CD4-positive, alpha-beta T cell (primary cell): ENCODE measurements around the gene DLEU7. TPM values are rescaled to one million over a fixed set of nuclear protein-coding genes. Genes with fewer than 3 reads are reported as not detected.

Experiments used
- ATAC-seq: fragments of 200-7000 bp; cut with Tn5 transposase; one replicate; pipeline ENCODE4 v1.10.0; 2022; ENCODE audit warnings: mild to moderate bottlenecking; ENCODE audit not compliant: poor library complexity
- CTCF ChIA-PET: fragments of 350-600 bp; sonication (Branson Sonifier 250); formaldehyde crosslinking; loops from one replicate; lab custom pipeline; 2021; ENCODE audit warnings: antibody characterized with exemption, inconsistent platforms; lab: Charles Lee
- POLR2A ChIA-PET: fragments of 350-600 bp; sonication (Branson Sonifier 250); formaldehyde crosslinking; loops from one replicate; lab custom pipeline; 2021; ENCODE audit warnings: antibody characterized with exemption, inconsistent platforms; lab: Charles Lee
- DNase-seq, 14 experiments: peaks; one replicate each; pipeline ENCODE4 v3.0.0-alpha.2; 2013 to 2020; ENCODE audit warnings: mixed read lengths in 2 of 14
- H3K27ac ChIP-seq, 2 donors: one replicate each; pipeline versions ENCODE4 v1.5.1 to v1.7.0; 2013; ENCODE audit warnings: low read length in 2 of 2, low read depth in 1 of 2, mild to moderate bottlenecking in 1 of 2
- H3K27me3 ChIP-seq, 2 experiments: 1 replicate in 1 of 2; 2 replicates in 1 of 2; pipeline versions ENCODE4 v1.6.1 to v1.7.0; 2013; ENCODE audit warnings: low read length in 2 of 2, control low read depth in 1 of 2, mild to moderate bottlenecking in 1 of 2, moderate library complexity in 1 of 2; ENCODE audit not compliant: insufficient read depth in 2 of 2, control insufficient read depth in 1 of 2
- H3K36me3 ChIP-seq: one replicate; pipeline ENCODE4 v1.6.1; 2013; ENCODE audit warnings: low read length, control low read depth; ENCODE audit not compliant: insufficient read depth
- H3K4me1 ChIP-seq: one replicate; pipeline ENCODE4 v1.6.1; 2013; ENCODE audit warnings: low read length, control low read depth; ENCODE audit not compliant: insufficient read depth
- H3K4me3 ChIP-seq: one replicate; pipeline ENCODE4 v1.5.1; 2013; ENCODE audit warnings: mild to moderate bottlenecking, low read length, moderate library complexity
- H3K9me3 ChIP-seq, 2 experiments: 1 replicate in 1 of 2; 2 replicates in 1 of 2; pipeline versions ENCODE4 v1.6.1 to v1.7.0; 2013; ENCODE audit warnings: low read length in 2 of 2, mild to moderate bottlenecking in 2 of 2, control low read depth in 1 of 2, moderate library complexity in 1 of 2; ENCODE audit not compliant: control insufficient read depth in 1 of 2, insufficient read depth in 1 of 2
- H3K27ac Mint-ChIP-seq: one replicate; pipeline ENCODE4 v1.8.0; 2020; ENCODE audit warnings: mixed read lengths
- H3K27me3 Mint-ChIP-seq: one replicate; pipeline ENCODE4 v1.8.0; 2021; ENCODE audit warnings: mixed read lengths
- H3K36me3 Mint-ChIP-seq: one replicate; pipeline ENCODE4 v1.8.0; 2021; ENCODE audit warnings: low read depth, mixed read lengths
- H3K4me1 Mint-ChIP-seq: one replicate; pipeline ENCODE4 v1.8.0; 2021; ENCODE audit warnings: low read depth, mixed read lengths
- H3K4me3 Mint-ChIP-seq: one replicate; pipeline ENCODE4 v1.8.0; 2020; ENCODE audit warnings: mild to moderate bottlenecking, mixed read lengths
- H3K9me3 Mint-ChIP-seq: one replicate; pipeline ENCODE4 v1.8.0; 2020; ENCODE audit warnings: mixed read lengths
- CTCF ChIP-seq: fragments of 200-600 bp; IDR thresholded peaks from one replicate; pipeline ENCODE4 v1.8.0; 2022; ENCODE audit warnings: antibody characterized with exemption, mild to moderate bottlenecking
- intact Hi-C, 2 experiments: fragments of 100-400 bp; cut with DNase I in 1 of 2; cut with micrococcal nuclease in 1 of 2; formaldehyde crosslinking; loops; one replicate each; pipeline versions ENCODE4 v1.15.1 to v1.9.0; 2023 to 2025; cut with DNase I, micrococcal nuclease
- total RNA-seq, 174 experiments: library from RNA in 2 of 174; stranded (reverse) in 2 of 174; gene quantifications; one replicate each; pipeline ENCODE4 v1.2.3 and lab custom pipeline; 2021 to 2026

Gene DLEU7
- total RNA-seq, 2 experiments from 2014 or later = not detected

GRCh38 chr13:50846861-50847475 is 3.5 kb upstream of the DLEU7 start:
- no peak overlapping the region for H3K27ac Mint-ChIP-seq
- CTCF ChIA-PET = interaction anchor here (1.2 kb wide), 1 partner anchor 12 kb away, joined by 3 read pairs; no protein-coding TSS in a partner anchor

GRCh38 chr13:50845211-50845610 is 1.7 kb upstream of the DLEU7 start:
- Mint-ChIP-seq H3K27me3 (peaks cover 17% of the 10 kb centered on the region), H3K4me1 (peaks cover 18% of the 10 kb centered on the region), H3K9me3 (no peaks in the 10 kb centered on the region), H3K27ac (no peak overlapping the region), H3K36me3 (no peaks in the 10 kb centered on the region), H3K4me3 (no peak overlapping the region)
- Histone ChIP-seq H3K27me3 (peaks cover 8 to 10% of the 10 kb centered on the region in 2 experiments), H3K27ac (no peak overlapping the region), H3K36me3 (no peaks in the 10 kb centered on the region), H3K4me3 (no peak overlapping the region), H3K4me1 (peaks cover 5% of the 10 kb centered on the region), H3K9me3 (peaks cover 0 to 8% of the 10 kb centered on the region in 2 experiments)
- TF ChIP-seq CTCF = no peak
- DNase-seq (no peak), ATAC-seq (no peak)
- ChIA-PET POLR2A (no interaction called here), CTCF (no interaction called here)
- intact Hi-C loops = no loop called here

More at GRCh38 chr13:50846861-50847475, 3.5 kb upstream of the DLEU7 start:
- H3K36me3 ChIP-seq = no peaks in the 10 kb centered on the region
- peaks cover 18% of the 10 kb centered on the region for H3K4me1 Mint-ChIP-seq
- H3K4me1 ChIP-seq = peaks cover 5% of the 10 kb centered on the region
- POLR2A ChIA-PET = no interaction called here
- no peak overlapping the region for H3K27ac ChIP-seq
- H3K4me3 ChIP-seq = no peak overlapping the region
- peaks cover 5 to 10% of the 10 kb centered on the region in 2 experiments for H3K27me3 ChIP-seq
- no peak overlapping the region for H3K4me3 Mint-ChIP-seq
- H3K9me3 Mint-ChIP-seq = no peaks in the 10 kb centered on the region
- no peak for ATAC-seq
- intact Hi-C loops = no loop called here
- H3K9me3 ChIP-seq = peaks cover 0 to 8% of the 10 kb centered on the region in 2 experiments
- H3K36me3 Mint-ChIP-seq = no peaks in the 10 kb centered on the region
- TF ChIP-seq CTCF = no peak
- DNase-seq = no peak
- H3K27me3 Mint-ChIP-seq = peaks cover 14% of the 10 kb centered on the region

- Histone ChIP-seq H3K27me3 (peaks cover 8 to 10% of the 10 kb centered on the region in 2 experiments), H3K9me3 (peaks cover 0 to 8% of the 10 kb centered on the region in 2 experiments), H3K27ac (no peak overlapping the region), H3K4me3 (no peak overlapping the region), H3K36me3 (no peaks in the 10 kb centered on the region), H3K4me1 (peaks cover 5% of the 10 kb centered on the region)
- no peaks in the 10 kb centered on the region for H3K9me3 Mint-ChIP-seq
- ATAC-seq (no peak), DNase-seq (no peak)
- no peak overlapping the region for H3K27ac Mint-ChIP-seq
- peaks cover 17% of the 10 kb centered on the region for H3K27me3 Mint-ChIP-seq
- intact Hi-C loops = no loop called here
- peaks cover 18% of the 10 kb centered on the region for H3K4me1 Mint-ChIP-seq
- no peaks in the 10 kb centered on the region for H3K36me3 Mint-ChIP-seq
- CTCF ChIA-PET = no interaction called here
- POLR2A ChIA-PET = no interaction called here
- peak overlapping the region; percentile 69 for H3K4me3 Mint-ChIP-seq
- TF ChIP-seq CTCF = no peak
Observed at GRCh38 chr13:50844084-50844875, 788 bp upstream of the DLEU7 start.
